Transverse colon (tissue), 4 donors: Measurements from ENCODE around the gene RNU4-1. TPM values are rescaled to one million over a fixed set of nuclear protein-coding genes. Genes with fewer than 3 reads are reported as not detected.

Source experiments
- small RNA-seq, 4 donors: library from RNA; depleted of rRNA; stranded (forward); fragments of <200 nt; gene quantifications; one replicate each; pipeline ENCODE3, GENCODE V24; 2016
- total RNA-seq, 4 donors: library from RNA; depleted of rRNA; stranded (reverse); fragments of >200 nt; gene quantifications; one replicate each; pipeline ENCODE4 v1.1.0, GENCODE V29; 2016

The RNU4-1 gene
- total RNA-seq, 4 donors from 2014 or later = under 0.01 TPM; not detected in 1

Small RNA genes within 50 kb of the gene (small RNA-seq; reads per million reads assigned to genes)
- gene RNU4-1 (867 to 4,819 (median 2,812) reads per million in 4 donors), gene RNU4-2 (844 to 2,301 (median 1,261) reads per million in 4 donors), gene RNU6-1088P (0 reads per million in 4 donors)

Other genes with a start within 250 kb of the RNU4-1 start
- 10 to 100 TPM; 16.9 to 26.2 (median 22.2) TPM for gene RAB35, start 176.5 kb downstream of the RNU4-1 start, total RNA-seq
- gene GCN1, start 98.5 kb downstream of the RNU4-1 start, total RNA-seq = 100 to 1,000 TPM in 2 of 4 donors, 10 to 100 TPM in 2; 70.0 to 141 (median 107) TPM
- gene RPLP0, start 92.1 kb downstream of the RNU4-1 start, total RNA-seq = 1,000 to 10,000 TPM in 3 of 4 donors, 100 to 1,000 TPM in 1; 660 to 2,105 (median 1,778) TPM
- gene PXN, start 27.5 kb downstream of the RNU4-1 start, total RNA-seq = 100 to 1,000 TPM; 101 to 328 (median 198) TPM
- gene RNU4-2, start 1.3 kb downstream of the RNU4-1 start, total RNA-seq = under 1 TPM; under 0.01 TPM
- 1 to 10 TPM in 1 of 4 donors, under 1 TPM in 1, not detected in 2; 0.95 to 1.9 TPM for gene SIRT4, start 9.1 kb upstream of the RNU4-1 start, total RNA-seq
- not detected for gene PLA2G1B, start 34.5 kb upstream of the RNU4-1 start, total RNA-seq
- gene MSI1, start 75.9 kb upstream of the RNU4-1 start, total RNA-seq = 1 to 10 TPM in 1 of 4 donors, under 1 TPM in 1, not detected in 2; 0.82 to 7.5 TPM
- 1,000 to 10,000 TPM in 2 of 4 donors, 100 to 1,000 TPM in 2; 469 to 1,865 (median 1,048) TPM for gene COX6A1, start 144.9 kb upstream of the RNU4-1 start, total RNA-seq
- 10 to 100 TPM in 3 of 4 donors, 1 to 10 TPM in 1; 7.2 to 20.9 (median 11.9) TPM for gene TRIAP1, start 153.1 kb upstream of the RNU4-1 start, total RNA-seq
- gene GATC, start 153.2 kb upstream of the RNU4-1 start, total RNA-seq = 10 to 100 TPM; 15.5 to 21.6 (median 19.2) TPM
- gene SRSF9, start 176.5 kb upstream of the RNU4-1 start, total RNA-seq = 10 to 100 TPM; 33.7 to 93.8 (median 64.5) TPM
- 100 to 1,000 TPM in 3 of 4 donors, 10 to 100 TPM in 1; 60.5 to 291 (median 190) TPM for gene DYNLL1, start 202.9 kb upstream of the RNU4-1 start, total RNA-seq
- gene COQ5, start 235.9 kb upstream of the RNU4-1 start, total RNA-seq = 10 to 100 TPM; 20.9 to 34.9 (median 31.9) TPM
- gene RNF10, start 241.1 kb upstream of the RNU4-1 start, total RNA-seq = 100 to 1,000 TPM; 204 to 317 (median 213) TPM